Measurements from ENCODE around the gene G6PC1. TPM values are rescaled to one million over a fixed set of nuclear protein-coding genes. Genes with fewer than 3 reads are reported as not detected.
A peak's percentile ranks its signal among the peaks of the same experiment; 100 is the strongest.

The G6PC1 gene
- total and polyA plus RNA-seq, 2 of the 13 experiments (the other 11 are each of a cell fraction or from before 2014, with no cell fraction given): 1.7 to 37.9 TPM

DNA sequence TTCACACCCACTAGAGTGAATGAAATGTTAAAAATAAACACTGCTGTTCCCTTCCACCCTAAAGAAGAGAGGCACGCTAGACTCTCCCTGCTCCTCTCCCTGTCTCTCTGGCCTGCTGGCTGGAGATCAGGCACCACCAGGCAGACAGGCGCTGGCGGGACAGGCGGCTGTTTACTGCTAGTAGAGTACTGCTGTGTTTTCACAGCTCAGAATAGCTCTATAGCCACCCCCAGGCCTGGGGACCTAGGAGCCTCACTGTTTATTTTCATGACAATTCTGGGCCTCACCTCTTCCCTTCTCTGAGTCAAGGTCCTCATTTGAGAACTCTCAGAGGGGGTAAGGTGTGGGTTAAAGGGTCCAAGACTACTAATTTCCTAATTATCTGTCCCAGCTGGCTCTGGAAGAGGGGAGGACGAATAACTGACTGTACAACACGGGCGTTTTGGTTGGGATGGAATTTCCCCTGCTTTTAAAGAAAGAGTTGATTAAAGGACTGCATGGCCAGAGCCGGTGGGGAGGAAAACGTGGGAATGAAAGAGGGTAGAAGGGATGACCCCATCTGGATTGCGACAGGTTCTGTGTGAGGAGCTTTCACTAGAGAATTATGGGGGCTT is 9.0 kb upstream of the G6PC1 start (continued):
- TF ChIP-seq, protein P1, sequence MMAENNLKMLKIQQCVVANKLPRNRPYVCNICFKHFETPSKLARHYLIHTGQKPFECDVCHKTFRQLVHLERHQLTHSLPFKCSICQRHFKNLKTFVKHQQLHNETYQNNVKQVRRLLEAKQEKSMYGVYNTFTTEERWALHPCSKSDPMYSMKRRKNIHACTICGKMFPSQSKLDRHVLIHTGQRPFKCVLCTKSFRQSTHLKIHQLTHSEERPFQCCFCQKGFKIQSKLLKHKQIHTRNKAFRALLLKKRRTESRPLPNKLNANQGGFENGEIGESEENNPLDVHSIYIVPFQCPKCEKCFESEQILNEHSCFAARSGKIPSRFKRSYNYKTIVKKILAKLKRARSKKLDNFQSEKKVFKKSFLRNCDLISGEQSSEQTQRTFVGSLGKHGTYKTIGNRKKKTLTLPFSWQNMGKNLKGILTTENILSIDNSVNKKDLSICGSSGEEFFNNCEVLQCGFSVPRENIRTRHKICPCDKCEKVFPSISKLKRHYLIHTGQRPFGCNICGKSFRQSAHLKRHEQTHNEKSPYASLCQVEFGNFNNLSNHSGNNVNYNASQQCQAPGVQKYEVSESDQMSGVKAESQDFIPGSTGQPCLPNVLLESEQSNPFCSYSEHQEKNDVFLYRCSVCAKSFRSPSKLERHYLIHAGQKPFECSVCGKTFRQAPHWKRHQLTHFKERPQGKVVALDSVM (CRISPR knock-in tag; IDR thresholded peaks at IDR 0.05): peak; percentile 65; the same call in 1 of the 2 replicates
- TF ChIP-seq KLF6 (CRISPR knock-in tag; IDR thresholded peaks at IDR 0.05) (0 out of 2 replicates have a peak, but pooled peaks have one; percentile 22), MEIS2 (CRISPR knock-in tag; IDR thresholded peaks at IDR 0.05) (peak; percentile 73; the same call in 1 of the 2 replicates), ZNF629 (CRISPR knock-in tag; conservative IDR thresholded peaks at IDR 0.05) (peak; percentile 27; the same call in 1 of the 2 replicates), TARDBP (CRISPR knock-in tag; IDR thresholded peaks at IDR 0.05) (peak; percentile 78; the same call in 1 of the 2 replicates), ZNF296 (CRISPR knock-in tag; conservative IDR thresholded peaks at IDR 0.05) (no peak), SMAD3 (CRISPR knock-in tag; IDR thresholded peaks at IDR 0.05) (peak; percentile 30; the same call in 1 of the 2 replicates), GTF3A (CRISPR knock-in tag; conservative IDR thresholded peaks at IDR 0.05) (no peak), NR2F2 (IDR thresholded peaks at IDR 0.05; ENCODE audit: borderline replicate concordance, low read depth) (0 out of 2 replicates have a peak, but pooled peaks have one; percentile 24), ASH2L (IDR thresholded peaks at IDR 0.05; ENCODE audit: insufficient read length, low read depth, low read length) (peak; percentile 55), ZFP41 (CRISPR knock-in tag; IDR thresholded peaks at IDR 0.05; ENCODE audit: borderline replicate concordance) (0 out of 2 replicates have a peak, but pooled peaks have one; percentile 25)
- TF ChIP-seq, protein P2, sequence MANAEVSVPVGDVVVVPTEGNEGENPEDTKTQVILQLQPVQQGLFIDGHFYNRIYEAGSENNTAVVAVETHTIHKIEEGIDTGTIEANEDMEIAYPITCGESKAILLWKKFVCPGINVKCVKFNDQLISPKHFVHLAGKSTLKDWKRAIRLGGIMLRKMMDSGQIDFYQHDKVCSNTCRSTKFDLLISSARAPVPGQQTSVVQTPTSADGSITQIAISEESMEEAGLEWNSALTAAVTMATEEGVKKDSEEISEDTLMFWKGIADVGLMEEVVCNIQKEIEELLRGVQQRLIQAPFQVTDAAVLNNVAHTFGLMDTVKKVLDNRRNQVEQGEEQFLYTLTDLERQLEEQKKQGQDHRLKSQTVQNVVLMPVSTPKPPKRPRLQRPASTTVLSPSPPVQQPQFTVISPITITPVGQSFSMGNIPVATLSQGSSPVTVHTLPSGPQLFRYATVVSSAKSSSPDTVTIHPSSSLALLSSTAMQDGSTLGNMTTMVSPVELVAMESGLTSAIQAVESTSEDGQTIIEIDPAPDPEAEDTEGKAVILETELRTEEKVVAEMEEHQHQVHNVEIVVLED (CRISPR knock-in tag; IDR thresholded peaks at IDR 0.05; ENCODE audit: borderline replicate concordance): peak; percentile 41; the same call in 1 of the 2 replicates
- TF ChIP-seq, protein P3, sequence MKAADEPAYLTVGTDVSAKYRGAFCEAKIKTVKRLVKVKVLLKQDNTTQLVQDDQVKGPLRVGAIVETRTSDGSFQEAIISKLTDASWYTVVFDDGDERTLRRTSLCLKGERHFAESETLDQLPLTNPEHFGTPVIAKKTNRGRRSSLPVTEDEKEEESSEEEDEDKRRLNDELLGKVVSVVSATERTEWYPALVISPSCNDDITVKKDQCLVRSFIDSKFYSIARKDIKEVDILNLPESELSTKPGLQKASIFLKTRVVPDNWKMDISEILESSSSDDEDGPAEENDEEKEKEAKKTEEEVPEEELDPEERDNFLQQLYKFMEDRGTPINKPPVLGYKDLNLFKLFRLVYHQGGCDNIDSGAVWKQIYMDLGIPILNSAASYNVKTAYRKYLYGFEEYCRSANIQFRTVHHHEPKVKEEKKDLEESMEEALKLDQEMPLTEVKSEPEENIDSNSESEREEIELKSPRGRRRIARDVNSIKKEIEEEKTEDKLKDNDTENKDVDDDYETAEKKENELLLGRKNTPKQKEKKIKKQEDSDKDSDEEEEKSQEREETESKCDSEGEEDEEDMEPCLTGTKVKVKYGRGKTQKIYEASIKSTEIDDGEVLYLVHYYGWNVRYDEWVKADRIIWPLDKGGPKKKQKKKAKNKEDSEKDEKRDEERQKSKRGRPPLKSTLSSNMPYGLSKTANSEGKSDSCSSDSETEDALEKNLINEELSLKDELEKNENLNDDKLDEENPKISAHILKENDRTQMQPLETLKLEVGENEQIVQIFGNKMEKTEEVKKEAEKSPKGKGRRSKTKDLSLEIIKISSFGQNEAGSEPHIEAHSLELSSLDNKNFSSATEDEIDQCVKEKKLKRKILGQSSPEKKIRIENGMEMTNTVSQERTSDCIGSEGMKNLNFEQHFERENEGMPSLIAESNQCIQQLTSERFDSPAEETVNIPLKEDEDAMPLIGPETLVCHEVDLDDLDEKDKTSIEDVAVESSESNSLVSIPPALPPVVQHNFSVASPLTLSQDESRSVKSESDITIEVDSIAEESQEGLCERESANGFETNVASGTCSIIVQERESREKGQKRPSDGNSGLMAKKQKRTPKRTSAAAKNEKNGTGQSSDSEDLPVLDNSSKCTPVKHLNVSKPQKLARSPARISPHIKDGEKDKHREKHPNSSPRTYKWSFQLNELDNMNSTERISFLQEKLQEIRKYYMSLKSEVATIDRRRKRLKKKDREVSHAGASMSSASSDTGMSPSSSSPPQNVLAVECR (CRISPR knock-in tag; IDR thresholded peaks at IDR 0.05; ENCODE audit: borderline replicate concordance): peak; percentile 24; the same call in 1 of the 2 replicates
- TF ChIP-seq, protein P4, sequence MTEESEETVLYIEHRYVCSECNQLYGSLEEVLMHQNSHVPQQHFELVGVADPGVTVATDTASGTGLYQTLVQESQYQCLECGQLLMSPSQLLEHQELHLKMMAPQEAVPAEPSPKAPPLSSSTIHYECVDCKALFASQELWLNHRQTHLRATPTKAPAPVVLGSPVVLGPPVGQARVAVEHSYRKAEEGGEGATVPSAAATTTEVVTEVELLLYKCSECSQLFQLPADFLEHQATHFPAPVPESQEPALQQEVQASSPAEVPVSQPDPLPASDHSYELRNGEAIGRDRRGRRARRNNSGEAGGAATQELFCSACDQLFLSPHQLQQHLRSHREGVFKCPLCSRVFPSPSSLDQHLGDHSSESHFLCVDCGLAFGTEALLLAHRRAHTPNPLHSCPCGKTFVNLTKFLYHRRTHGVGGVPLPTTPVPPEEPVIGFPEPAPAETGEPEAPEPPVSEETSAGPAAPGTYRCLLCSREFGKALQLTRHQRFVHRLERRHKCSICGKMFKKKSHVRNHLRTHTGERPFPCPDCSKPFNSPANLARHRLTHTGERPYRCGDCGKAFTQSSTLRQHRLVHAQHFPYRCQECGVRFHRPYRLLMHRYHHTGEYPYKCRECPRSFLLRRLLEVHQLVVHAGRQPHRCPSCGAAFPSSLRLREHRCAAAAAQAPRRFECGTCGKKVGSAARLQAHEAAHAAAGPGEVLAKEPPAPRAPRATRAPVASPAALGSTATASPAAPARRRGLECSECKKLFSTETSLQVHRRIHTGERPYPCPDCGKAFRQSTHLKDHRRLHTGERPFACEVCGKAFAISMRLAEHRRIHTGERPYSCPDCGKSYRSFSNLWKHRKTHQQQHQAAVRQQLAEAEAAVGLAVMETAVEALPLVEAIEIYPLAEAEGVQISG (CRISPR knock-in tag; IDR thresholded peaks at IDR 0.05): peak; percentile 44; the same call in 1 of the 2 replicates
- TF ChIP-seq, protein P5, sequence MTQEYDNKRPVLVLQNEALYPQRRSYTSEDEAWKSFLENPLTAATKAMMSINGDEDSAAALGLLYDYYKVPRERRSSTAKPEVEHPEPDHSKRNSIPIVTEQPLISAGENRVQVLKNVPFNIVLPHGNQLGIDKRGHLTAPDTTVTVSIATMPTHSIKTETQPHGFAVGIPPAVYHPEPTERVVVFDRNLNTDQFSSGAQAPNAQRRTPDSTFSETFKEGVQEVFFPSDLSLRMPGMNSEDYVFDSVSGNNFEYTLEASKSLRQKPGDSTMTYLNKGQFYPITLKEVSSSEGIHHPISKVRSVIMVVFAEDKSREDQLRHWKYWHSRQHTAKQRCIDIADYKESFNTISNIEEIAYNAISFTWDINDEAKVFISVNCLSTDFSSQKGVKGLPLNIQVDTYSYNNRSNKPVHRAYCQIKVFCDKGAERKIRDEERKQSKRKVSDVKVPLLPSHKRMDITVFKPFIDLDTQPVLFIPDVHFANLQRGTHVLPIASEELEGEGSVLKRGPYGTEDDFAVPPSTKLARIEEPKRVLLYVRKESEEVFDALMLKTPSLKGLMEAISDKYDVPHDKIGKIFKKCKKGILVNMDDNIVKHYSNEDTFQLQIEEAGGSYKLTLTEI (CRISPR knock-in tag; conservative IDR thresholded peaks at IDR 0.05): no peak

Measured in HepG2 (cell line).